ENCODE results near the gene PC. TPM values are rescaled to one million over a fixed set of nuclear protein-coding genes. Genes with fewer than 3 reads are reported as not detected.
A peak's percentile ranks its signal among the peaks of the same experiment; 100 is the strongest.

PC gene
- total and polyA plus RNA-seq, 12 donors = 40.6 to 231 (median 83.2) TPM

- Histone ChIP-seq H3K36me3 (replicated peaks in 1 of 2) (peaks cover 0 to 21% of the 10 kb centered on the region in 2 donors), H3K27me3 (no peaks in the 10 kb centered on the region), H3K9me3 (replicated peaks in 1 of 3) (no peaks in the 10 kb centered on the region), H3K27ac (no peak overlapping the region), H3K4me1 (replicated peaks in 1 of 2) (peaks cover 6% of the 10 kb centered on the region in 2 donors), H3K4me3 (no peak overlapping the region)
- TF ChIP-seq POLR2A (IDR thresholded peaks at IDR 0.05) (no peak), CTCF (IDR thresholded peaks at IDR 0.05) (no peak)
- WGBS, 4 donors = 85 to 100% (median 86%) methylated on average over 1 to 4 of the region's 4 CpGs; no CpG with 5 or more reads in 1 of the 4 donors
- intact Hi-C loops (cut with DNase I) = no loop called here
- DNase-seq = no peak
These were observed 107.0 kb downstream of the PC start for GRCh38 chr11:66851239-66851596.

- intact Hi-C loops (cut with DNase I) = no loop called here
- TF ChIP-seq POLR2A (IDR thresholded peaks at IDR 0.05) (no peak), CTCF (IDR thresholded peaks at IDR 0.05) (no peak)
- Histone ChIP-seq H3K27ac (no peak overlapping the region), H3K4me3 (no peak overlapping the region), H3K27me3 (no peaks in the 10 kb centered on the region), H3K4me1 (replicated peaks in 1 of 2) (peaks cover 4% of the 10 kb centered on the region in 2 donors), H3K36me3 (replicated peaks in 1 of 2) (peaks cover 0 to 23% of the 10 kb centered on the region in 2 donors), H3K9me3 (replicated peaks in 1 of 3) (no peaks in the 10 kb centered on the region)
- peak in 3 of 7 donors; percentile 17 to 27 (median 23) for DNase-seq
- WGBS, 4 donors = 92 to 94% (median 93%) methylated on average over 13 to 23 of the region's 23 CpGs
These were observed 107.5 kb downstream of the PC start for GRCh38 chr11:66850588-66851238.

- Histone ChIP-seq H3K9me3 (replicated peaks in 1 of 3) (no peaks in the 10 kb centered on the region), H3K4me3 (no peak overlapping the region), H3K27ac (no peak overlapping the region), H3K36me3 (replicated peaks in 1 of 2) (peaks cover 0 to 28% of the 10 kb centered on the region in 2 donors), H3K4me1 (replicated peaks in 1 of 2) (no peaks in the 10 kb centered on the region), H3K27me3 (no peaks in the 10 kb centered on the region)
- 91 to 98% (median 93%) methylated on average over 8 to 10 of the region's 10 CpGs for WGBS, 4 donors
- intact Hi-C loops (cut with DNase I) = no loop called here
- TF ChIP-seq CTCF (IDR thresholded peaks at IDR 0.05) (no peak), POLR2A (IDR thresholded peaks at IDR 0.05) (no peak)
- DNase-seq = peak in 1 of 7 donors; percentile 23
These were observed 108.0 kb downstream of the PC start for GRCh38 chr11:66850235-66850587.

- Histone ChIP-seq H3K4me1 (replicated peaks in 1 of 2) (peaks cover 0 to 1% of the 10 kb centered on the region in 2 donors), H3K27me3 (no peaks in the 10 kb centered on the region), H3K4me3 (no peak overlapping the region), H3K36me3 (replicated peaks in 1 of 2) (peaks cover 0 to 33% of the 10 kb centered on the region in 2 donors), H3K27ac (no peak overlapping the region), H3K9me3 (replicated peaks in 1 of 3) (no peaks in the 10 kb centered on the region)
- intact Hi-C loops (cut with DNase I) = no loop called here
- WGBS, 4 donors = 88 to 92% (median 91%) methylated on average over 13 to 22 of the region's 22 CpGs
- no peak for TF ChIP-seq POLR2A (IDR thresholded peaks at IDR 0.05)
- TF ChIP-seq CTCF (IDR thresholded peaks at IDR 0.05) = no peak
- DNase-seq = peak in 3 of 7 donors; percentile 15 to 24 (median 17)
These were observed 108.5 kb downstream of the PC start for GRCh38 chr11:66849501-66850234.
